Mammary epithelial cell (primary cell): ENCODE data around the gene ABL1.

Source experiments
- CTCF ChIP-seq, 2 donors: IDR thresholded peaks in 1 of 2; conservative IDR thresholded peaks in 1 of 2; 2 replicates each; pipeline ENCODE4 v1.5.1; 2011 to 2012; ENCODE audit warnings: inconsistent platforms in 2 of 2, low read length in 2 of 2, mild to moderate bottlenecking in 2 of 2, control low read depth in 1 of 2, low read depth in 1 of 2; ENCODE audit not compliant: insufficient read depth in 1 of 2; ENCODE audit errors: extremely low read depth in 1 of 2
- EZH2 ChIP-seq: IDR thresholded peaks from 2 replicates; pipeline ENCODE4 v1.6.1; 2012; ENCODE audit warnings: low read length, inconsistent platforms, borderline replicate concordance

- TF ChIP-seq CTCF (conservative IDR thresholded peaks at IDR 0.05 in 1 of 2, IDR thresholded peaks at IDR 0.05 in 1 of 2; ENCODE audit: extremely low read depth in 1 of 2, insufficient read depth in 1 of 2, low read depth in 1 of 2, low read length in 2 of 2) (no peak), EZH2 (no peak)
These were observed 49.0 kb upstream of the ABL1 start for GRCh38 chr9:130785940-130786508.
